NCI-H1417 (cell line): ENCODE measurements around the gene MARCHF9.

ENCODE experiments used
- DNase-seq, 3 experiments: peaks; one replicate each; lab custom pipeline; 2025; lab: John Stamatoyannopoulos, UW

Gene MARCHF9

DNA sequence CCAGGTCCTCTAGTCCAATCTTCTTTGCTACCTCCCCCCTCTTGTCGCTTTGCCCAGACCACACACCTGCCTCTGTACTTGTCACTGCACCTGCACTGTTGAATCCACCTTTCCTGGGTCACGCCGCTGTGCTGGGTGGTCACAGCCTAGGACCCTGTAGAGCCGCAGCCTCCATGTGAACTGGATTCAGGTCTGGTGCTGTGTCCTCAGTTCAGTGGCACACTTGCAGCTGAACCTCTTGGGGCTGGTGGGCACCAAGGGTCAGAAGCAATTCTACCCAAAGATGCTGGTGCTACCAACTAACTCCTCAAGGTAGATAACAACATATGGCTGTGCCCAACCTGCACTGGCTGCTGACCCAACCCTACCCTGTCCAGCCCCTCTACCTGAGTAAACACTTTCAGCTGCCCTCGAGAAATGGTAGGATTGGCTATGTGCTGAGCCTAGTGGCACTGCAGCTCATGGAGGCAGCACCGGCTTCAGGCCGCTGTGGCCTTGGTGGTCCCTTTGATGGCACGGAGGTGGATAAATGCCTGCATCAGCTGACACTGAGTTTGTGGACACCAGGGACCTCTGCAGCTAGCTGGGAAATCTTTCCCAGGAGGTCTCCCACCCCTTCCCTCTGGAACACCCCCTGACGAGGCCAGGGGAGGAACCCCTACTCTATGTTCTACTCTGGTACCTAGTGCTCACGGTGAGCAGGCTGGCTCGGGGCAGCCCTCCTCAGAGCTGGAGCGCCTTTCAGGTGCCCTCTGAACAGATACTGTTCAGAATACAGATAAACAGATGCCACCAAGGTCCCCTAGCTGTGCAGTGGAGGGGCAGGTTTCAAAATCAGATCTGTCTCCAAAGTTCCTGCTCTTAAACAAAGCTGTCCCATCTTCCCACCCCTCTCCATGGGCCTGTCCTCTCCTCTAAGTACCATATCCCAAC, 30.6 kb upstream of the MARCHF9 start:
- DNase-seq, result no peak

DNA sequence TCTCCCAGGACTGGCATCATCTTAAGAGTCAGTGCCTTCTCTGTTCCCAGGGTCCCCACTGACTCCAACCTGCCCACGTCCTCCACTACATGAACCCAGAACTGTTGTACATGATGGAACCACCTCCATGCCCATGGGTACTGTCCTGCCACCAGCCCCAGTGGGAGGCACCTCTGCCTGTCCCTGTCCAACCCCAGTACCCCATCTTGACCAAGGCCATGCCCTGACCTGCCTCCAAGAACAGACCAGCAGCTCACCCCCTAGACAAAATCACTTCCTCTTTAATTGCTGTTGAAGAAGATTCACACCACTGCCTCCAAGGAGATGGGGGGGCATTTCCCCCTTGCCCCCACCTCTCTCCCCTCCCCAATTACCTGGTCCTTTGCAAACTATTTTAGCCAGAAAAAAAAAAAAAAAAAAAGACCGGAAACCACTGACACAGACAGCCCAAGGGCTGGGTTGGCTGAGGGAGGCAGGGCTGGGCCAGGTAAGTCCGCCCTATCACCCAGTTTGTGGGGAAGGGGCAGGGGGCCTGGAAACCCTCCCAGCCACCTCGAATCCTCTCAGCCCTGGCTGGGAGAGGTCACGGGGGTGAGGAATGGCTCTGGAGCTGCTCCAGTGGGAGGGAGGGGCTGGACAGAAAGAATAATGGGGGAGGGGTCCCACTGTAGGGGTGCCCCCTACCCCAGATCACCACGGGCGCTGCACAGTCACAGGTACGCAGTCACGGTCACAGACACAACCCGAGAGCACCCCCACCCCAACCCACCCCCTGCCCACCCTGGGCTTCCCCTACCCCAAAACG, 29.8 kb upstream of the MARCHF9 start:
- DNase-seq, result no peak

DNA sequence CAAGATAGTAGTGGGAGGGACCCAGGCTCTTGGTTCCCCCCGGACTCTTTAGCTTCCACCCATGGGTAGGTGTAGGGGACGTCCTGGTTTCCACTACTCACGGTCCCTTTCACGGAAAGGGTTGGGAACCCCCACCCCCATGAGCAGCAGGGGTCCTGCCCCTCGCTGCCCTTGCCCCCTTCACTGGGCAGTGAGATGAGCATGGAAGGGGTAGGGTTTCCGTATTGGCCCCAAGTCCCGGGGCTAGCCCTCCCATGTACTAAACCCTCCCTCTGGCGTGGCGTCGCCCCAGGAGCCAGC, 29.1 kb upstream of the MARCHF9 start:
- DNase-seq, result no peak

DNA sequence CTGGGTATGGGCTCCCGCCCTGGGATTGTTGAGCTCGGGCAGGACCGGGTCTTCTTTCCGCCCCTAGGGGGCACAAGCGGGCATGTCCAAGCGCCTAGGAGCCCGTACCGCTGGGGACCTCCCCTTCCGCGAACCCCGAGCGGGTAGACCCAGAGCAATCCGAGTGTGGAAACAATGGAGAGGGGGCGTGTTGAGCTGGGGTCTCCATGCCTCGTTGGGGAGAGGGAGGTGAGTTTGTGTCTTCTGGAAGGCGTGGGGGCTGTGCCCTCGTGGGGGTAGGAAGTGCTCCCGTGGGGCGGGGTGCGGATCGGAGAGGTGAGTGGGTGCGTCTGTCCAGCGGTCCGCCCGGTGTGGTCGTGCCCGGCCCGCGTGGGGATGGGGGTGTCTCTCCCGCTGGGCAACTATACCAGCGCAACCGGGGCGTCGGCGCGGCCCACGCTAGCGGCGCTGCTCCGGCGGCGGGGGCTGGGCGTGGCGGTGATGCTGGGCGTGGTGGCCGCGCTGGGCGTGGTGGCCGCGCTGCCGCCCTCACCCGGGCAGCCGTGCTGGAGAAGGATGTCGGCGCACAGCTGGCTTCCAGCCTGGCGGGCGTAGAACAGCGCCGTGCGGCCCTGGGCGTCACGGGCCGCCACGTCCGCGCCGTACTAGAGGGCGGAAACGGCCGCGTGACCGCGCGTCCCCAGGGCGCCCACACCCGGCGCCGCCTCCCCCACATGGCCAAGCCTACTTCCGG, 28.6 kb upstream of the MARCHF9 start:
- DNase-seq, result peak; percentile 83 to 90 (median 86)

GRCh38 chr12:57726884-57727757, 27.8 kb upstream of the MARCHF9 start:
- DNase-seq, result peak in 1 of 3 experiments; percentile 68

DNA sequence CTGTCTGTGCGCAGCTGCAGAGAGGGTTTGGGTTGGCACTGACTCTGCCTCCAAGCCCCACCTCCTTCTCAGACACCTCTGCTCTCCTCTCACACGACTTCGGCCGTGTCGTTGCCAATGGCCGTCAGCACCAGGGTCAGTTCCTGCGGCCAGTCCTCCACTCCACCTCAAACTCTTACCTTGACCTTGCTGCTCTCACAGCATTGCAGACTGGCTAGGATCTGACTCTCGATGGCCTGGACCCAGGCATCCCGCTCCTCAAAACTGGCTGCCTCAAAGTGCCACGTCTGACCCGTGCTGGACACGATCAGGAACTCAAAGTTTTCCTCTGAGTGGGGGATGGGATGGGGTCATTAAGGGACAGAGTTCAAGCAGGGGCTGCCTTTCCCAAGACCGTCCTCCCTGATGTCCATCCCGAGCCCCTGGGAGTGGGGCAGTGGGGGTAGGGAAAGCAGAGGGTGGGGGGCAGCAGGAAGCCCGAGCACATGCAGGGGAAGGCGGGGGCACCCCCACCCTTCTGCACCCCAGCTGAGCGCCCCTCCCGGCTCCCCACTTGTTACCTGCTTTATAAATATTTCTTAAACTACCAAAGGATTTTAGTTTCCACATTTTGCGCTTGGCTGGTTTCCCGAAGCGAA, 27.0 kb upstream of the MARCHF9 start:
- no peak for DNase-seq

GRCh38 chr12:57729321-57729844, 25.5 kb upstream of the MARCHF9 start:
- no peak for DNase-seq

GRCh38 chr12:57730336-57731067, 24.4 kb upstream of the MARCHF9 start:
- DNase-seq, result no peak

- DNase-seq, result no peak
These were observed 23.4 kb upstream of the MARCHF9 start for GRCh38 chr12:57731411-57732080.

DNA sequence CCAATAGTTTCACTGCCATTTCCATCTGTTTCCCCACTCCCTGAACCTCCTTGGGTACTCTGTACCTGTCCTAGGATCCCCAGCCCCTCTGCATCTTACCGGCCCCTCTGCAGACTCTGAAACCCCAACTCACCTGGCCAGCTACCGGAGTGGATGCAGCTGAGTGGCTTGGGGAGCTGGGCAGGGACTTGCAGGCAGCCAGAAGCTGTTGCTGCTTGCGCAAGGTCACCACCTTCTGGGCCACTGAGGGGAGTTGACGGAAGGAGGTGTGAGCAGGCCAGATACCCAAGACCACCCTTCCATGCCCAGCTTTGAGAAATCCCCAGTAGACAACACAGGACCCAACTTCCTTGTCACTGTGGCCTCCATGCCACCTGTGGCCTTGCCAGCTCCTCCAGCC, 22.6 kb upstream of the MARCHF9 start:
- DNase-seq, result no peak

- DNase-seq, result no peak
These were observed 21.9 kb upstream of the MARCHF9 start for GRCh38 chr12:57732726-57733593.

DNA sequence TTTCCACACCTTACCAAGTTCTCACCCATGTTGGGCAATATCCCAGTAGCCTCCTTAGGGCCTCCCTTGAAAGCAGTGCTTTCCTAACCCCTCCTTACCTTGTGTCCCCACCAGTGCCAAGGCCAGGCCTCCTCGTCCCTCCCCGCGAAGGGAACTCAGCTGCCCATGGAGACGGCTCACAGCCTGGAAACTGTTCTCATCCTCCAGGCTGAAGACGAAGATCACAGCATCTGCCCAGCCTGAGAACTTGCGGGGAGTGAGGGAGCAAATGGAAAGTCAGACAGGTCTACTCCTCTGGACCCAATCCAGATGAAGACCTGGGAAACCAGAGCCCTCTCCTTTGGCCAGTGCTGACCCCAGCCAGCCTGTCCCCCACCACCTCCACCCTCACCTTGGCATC, 21.0 kb upstream of the MARCHF9 start:
- no peak for DNase-seq

DNA sequence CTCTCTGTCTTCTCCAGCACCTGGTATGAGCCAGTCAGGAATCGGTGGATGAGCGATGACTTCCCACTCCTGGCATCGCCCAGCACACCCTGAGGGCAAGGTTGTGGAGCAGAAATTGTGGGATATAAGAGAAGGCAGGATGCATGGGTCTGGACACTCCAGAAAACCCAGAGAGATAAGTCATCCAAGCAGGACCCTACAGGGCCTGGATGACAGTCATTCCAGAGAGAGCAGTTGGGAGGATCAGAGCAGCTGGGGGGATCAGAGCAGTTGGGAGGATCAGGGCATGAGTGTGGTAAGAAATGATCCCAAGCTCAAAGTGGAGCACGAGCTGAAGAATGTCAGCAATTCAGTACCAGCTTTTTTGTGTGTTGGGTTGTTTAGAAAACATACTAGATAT, 20.3 kb upstream of the MARCHF9 start:
- no peak for DNase-seq

GRCh38 chr12:57735198-57735855, 19.6 kb upstream of the MARCHF9 start:
- peak in 2 of 3 experiments; percentile 69 to 76 for DNase-seq

DNA sequence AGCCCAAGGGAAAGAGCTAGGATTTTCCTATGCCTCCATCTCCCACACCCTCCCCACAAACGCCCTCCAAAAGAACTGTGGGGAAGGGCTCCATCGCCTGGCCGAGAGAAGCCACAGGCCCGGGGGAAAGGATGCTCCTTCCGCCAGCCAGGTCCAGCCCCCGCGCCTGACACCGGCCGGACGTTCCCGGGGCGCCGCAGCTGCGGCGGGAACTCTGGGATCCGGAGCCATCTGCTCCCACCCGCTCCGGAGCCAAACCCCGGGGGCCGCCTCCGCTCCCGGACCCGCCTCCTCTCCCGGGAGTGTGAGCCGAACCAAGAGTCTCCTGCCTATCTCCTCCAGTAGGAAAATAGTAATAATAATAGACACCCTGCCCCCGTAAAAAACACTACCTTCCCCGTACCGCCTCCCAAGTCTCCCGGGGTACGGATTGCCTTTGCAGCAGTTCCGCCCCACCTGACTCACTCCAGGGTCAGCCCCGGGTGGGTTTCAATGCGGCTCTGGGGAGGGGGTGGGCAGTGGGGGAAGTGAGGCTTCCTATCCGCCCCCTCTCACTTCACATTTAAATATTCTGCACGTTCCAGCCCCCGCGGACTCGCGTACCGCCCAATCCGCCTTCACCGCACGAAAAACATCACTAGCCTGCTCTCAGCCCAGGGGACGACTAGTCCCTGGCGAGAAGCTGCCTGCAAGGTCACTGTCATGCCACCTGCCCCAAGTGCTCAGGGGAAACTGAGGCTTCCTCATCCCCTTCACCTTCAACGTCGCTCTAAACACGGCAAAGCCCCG, 18.8 kb upstream of the MARCHF9 start:
- DNase-seq, result peak in 2 of 3 experiments; percentile 69 to 77

DNA sequence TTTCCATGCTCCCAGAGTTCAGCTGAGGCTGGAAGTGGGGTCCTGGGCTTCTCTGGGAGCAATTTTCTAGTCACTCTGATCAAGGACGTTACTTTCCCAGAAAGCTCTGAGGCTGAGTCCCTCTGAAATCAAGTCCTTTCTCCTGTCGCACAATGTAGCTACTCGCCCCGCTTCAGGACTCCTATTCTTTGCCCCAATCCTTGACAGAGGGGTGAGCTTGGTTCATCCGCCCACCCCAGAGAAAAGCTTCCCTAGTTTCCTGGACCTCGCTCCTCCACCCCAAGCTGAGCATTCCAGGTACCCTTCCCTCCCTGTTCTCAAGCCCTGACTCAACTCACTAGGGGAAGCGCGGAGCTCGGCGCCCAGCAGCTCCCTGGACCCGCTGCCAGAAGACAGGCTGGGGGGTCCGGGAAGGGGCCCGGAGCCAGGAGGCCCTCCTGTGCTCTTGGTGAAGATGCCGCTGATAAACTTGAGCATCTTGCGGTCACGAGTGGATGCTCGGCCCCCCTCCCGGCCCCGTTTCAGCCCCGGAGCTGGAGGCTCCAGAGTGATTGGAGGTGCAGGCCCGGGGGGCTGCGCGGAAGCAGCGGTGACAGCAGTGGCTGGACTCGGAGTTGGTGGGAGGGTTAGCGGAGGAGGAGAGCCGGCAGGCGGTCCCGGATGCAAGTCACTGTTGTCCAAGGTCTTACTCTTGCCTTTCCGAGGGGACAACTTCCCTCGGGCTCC, 18.0 kb upstream of the MARCHF9 start:
- peak in 1 of 3 experiments; percentile 48 for DNase-seq
